SH-SY5Y (cell line): ENCODE measurements around the gene ADPRS.

Experiments used
- GATA2 ChIP-seq: IDR thresholded peaks from 2 replicates; pipeline ENCODE4 v1.6.1; 2011; ENCODE audit warnings: mild to moderate bottlenecking, low read depth, low read length
- GATA3 ChIP-seq: IDR thresholded peaks from 2 replicates; pipeline ENCODE4 v1.6.1; 2011; ENCODE audit warnings: low read depth, mild to moderate bottlenecking, low read length, moderate library complexity

GRCh38 chr1:36115931-36116330, 27.2 kb downstream of the ADPRS start:
- no peak for TF ChIP-seq GATA2
- TF ChIP-seq GATA3 = no peak
